ENCODE results near the gene ACTR3.

ACTR3 gene

DNA sequence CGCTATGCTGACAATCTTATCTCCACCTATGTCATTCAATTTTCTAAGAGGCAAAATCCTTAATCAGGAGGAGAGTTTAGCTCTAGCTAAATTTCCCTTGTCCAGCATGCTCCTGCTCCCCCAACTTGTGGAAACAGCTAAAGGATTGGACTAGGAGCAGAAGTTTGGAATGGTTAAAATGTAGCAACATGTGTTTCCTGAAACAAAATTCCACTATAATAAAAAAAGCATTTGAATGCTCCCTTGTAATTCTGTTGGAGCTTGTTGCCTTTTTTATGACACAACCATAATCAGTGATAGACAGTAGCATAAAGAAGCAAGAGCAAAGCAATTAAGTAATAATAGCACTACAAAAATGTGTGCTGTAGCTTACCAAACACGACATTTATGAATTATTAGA, 6.9 kb downstream of the ACTR3 start:
- H3K27ac ChIP-seq (replicated peaks): peak overlapping the region; percentile 27
- H3K4me3 ChIP-seq (replicated peaks; ENCODE audit: insufficient read depth, low read length): no peak overlapping the region
- TF ChIP-seq POLR2AphosphoS5 (IDR thresholded peaks at IDR 0.05; ENCODE audit: low read depth): no peak
- TF ChIP-seq, protein P1, sequence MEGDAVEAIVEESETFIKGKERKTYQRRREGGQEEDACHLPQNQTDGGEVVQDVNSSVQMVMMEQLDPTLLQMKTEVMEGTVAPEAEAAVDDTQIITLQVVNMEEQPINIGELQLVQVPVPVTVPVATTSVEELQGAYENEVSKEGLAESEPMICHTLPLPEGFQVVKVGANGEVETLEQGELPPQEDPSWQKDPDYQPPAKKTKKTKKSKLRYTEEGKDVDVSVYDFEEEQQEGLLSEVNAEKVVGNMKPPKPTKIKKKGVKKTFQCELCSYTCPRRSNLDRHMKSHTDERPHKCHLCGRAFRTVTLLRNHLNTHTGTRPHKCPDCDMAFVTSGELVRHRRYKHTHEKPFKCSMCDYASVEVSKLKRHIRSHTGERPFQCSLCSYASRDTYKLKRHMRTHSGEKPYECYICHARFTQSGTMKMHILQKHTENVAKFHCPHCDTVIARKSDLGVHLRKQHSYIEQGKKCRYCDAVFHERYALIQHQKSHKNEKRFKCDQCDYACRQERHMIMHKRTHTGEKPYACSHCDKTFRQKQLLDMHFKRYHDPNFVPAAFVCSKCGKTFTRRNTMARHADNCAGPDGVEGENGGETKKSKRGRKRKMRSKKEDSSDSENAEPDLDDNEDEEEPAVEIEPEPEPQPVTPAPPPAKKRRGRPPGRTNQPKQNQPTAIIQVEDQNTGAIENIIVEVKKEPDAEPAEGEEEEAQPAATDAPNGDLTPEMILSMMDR (IDR thresholded peaks at IDR 0.05; ENCODE audit: insufficient read depth, low read length): no peak
- no peak for TF ChIP-seq SPI1 (IDR thresholded peaks at IDR 0.05; ENCODE audit: borderline replicate concordance, low read depth)
- TF ChIP-seq, protein P2, sequence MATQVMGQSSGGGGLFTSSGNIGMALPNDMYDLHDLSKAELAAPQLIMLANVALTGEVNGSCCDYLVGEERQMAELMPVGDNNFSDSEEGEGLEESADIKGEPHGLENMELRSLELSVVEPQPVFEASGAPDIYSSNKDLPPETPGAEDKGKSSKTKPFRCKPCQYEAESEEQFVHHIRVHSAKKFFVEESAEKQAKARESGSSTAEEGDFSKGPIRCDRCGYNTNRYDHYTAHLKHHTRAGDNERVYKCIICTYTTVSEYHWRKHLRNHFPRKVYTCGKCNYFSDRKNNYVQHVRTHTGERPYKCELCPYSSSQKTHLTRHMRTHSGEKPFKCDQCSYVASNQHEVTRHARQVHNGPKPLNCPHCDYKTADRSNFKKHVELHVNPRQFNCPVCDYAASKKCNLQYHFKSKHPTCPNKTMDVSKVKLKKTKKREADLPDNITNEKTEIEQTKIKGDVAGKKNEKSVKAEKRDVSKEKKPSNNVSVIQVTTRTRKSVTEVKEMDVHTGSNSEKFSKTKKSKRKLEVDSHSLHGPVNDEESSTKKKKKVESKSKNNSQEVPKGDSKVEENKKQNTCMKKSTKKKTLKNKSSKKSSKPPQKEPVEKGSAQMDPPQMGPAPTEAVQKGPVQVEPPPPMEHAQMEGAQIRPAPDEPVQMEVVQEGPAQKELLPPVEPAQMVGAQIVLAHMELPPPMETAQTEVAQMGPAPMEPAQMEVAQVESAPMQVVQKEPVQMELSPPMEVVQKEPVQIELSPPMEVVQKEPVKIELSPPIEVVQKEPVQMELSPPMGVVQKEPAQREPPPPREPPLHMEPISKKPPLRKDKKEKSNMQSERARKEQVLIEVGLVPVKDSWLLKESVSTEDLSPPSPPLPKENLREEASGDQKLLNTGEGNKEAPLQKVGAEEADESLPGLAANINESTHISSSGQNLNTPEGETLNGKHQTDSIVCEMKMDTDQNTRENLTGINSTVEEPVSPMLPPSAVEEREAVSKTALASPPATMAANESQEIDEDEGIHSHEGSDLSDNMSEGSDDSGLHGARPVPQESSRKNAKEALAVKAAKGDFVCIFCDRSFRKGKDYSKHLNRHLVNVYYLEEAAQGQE (IDR thresholded peaks at IDR 0.05; ENCODE audit: insufficient replicate concordance, low read depth): no peak
- no peak for TF ChIP-seq GABPA (IDR thresholded peaks at IDR 0.05; ENCODE audit: low read depth)
- H3K27me3 ChIP-seq (ENCODE audit: insufficient read depth, poor library complexity, severe bottlenecking): no peaks in the 10 kb centered on the region
- no peak for DNase-seq (ENCODE audit: low read depth in 1 of 2, low spot score in 1 of 2)

DNA sequence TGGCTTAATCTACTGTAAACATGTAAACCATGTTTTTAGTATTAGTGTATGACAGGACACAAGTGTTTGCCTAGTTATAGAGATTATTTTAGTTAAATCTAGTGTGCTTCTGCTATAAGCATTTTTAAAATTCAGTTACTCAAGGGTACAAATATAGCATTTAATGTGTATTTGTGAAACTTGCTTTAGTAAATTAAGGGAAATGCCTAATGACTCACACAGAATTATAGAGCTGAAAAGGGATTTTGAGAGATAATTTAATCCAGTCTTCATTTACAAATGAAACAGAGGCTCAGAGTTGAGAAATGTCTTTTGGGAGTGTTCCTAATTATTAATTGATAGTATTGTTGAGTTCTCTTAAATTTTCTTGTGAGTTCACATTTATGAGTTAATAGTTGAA, 8.2 kb downstream of the ACTR3 start:
- Histone ChIP-seq H3K4me3 (replicated peaks; ENCODE audit: insufficient read depth, low read length) (no peak overlapping the region), H3K27ac (replicated peaks) (peak overlapping the region; percentile 21; the same call in 1 of the 2 replicates), H3K27me3 (ENCODE audit: insufficient read depth, poor library complexity, severe bottlenecking) (no peaks in the 10 kb centered on the region)
- no peak for DNase-seq (ENCODE audit: low read depth in 1 of 2, low spot score in 1 of 2)
- TF ChIP-seq, protein P1 (IDR thresholded peaks at IDR 0.05; ENCODE audit: insufficient read depth, low read length): no peak
- TF ChIP-seq, protein P2 (IDR thresholded peaks at IDR 0.05; ENCODE audit: insufficient replicate concordance, low read depth): no peak

DNA sequence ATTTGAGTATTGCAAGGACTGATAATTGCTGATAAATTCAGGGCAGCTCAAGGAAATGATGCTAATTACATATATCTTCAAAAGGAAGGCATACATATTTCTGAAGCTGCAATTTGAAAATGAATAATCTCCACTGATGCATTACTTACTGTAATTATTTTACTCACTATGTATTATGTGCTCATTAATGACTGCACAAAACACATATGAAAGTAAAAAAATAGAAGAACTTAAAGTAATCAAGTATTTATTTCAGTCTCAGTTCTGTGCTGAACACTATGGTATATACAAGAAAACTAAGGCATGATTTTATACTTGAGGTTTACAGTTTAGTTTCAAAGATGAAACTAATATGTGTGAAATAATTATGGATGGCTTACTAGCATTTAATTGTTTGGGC, 9.3 kb downstream of the ACTR3 start:
- no peak for DNase-seq (ENCODE audit: low read depth in 1 of 2, low spot score in 1 of 2)
- no peak for TF ChIP-seq POLR2AphosphoS5 (IDR thresholded peaks at IDR 0.05; ENCODE audit: low read depth)
- TF ChIP-seq, protein P1 (IDR thresholded peaks at IDR 0.05; ENCODE audit: insufficient read depth, low read length): no peak
- no peak for TF ChIP-seq GABPA (IDR thresholded peaks at IDR 0.05; ENCODE audit: low read depth)
- TF ChIP-seq SPI1 (IDR thresholded peaks at IDR 0.05; ENCODE audit: borderline replicate concordance, low read depth): no peak
- TF ChIP-seq, protein P2 (IDR thresholded peaks at IDR 0.05; ENCODE audit: insufficient replicate concordance, low read depth): no peak
- Histone ChIP-seq H3K27me3 (ENCODE audit: insufficient read depth, poor library complexity, severe bottlenecking) (no peaks in the 10 kb centered on the region), H3K27ac (replicated peaks) (peak overlapping the region; percentile 77; the same call in 1 of the 2 replicates), H3K4me3 (replicated peaks; ENCODE audit: insufficient read depth, low read length) (no peak overlapping the region)

All from HL-60 (cell line).